GM21619 (cell line): ENCODE measurements around the gene MEF2D.
A peak's percentile ranks its signal among the peaks of the same experiment; 100 is the strongest.

ENCODE experiments used
- ATAC-seq: cut with Tn5 transposase; IDR thresholded peaks from one replicate; pipeline ENCODE4 v1.9.1; 2021; ENCODE audit not compliant: unreplicated experiment

The MEF2D gene

GRCh38 chr1:156489166-156489934 lies 11.2 kb downstream of the MEF2D start:
- peak; percentile 24 for ATAC-seq

- peak; percentile 54 for ATAC-seq
Observed at GRCh38 chr1:156488566-156489165, 11.9 kb downstream of the MEF2D start.

- ATAC-seq = peak; percentile 31
Observed at GRCh38 chr1:156487862-156488261, 12.7 kb downstream of the MEF2D start.

GRCh38 chr1:156486421-156487344 lies 13.9 kb downstream of the MEF2D start:
- ATAC-seq = no peak

GRCh38 chr1:156485984-156486383 lies 14.6 kb downstream of the MEF2D start:
- no peak for ATAC-seq

GRCh38 chr1:156484480-156485058 lies 16.0 kb downstream of the MEF2D start:
- ATAC-seq = no peak

GRCh38 chr1:156483397-156483796 lies 17.2 kb downstream of the MEF2D start:
- ATAC-seq = no peak

GRCh38 chr1:156482276-156482675 lies 18.3 kb downstream of the MEF2D start:
- ATAC-seq = no peak

GRCh38 chr1:156481527-156481926 lies 19.0 kb downstream of the MEF2D start:
- ATAC-seq = no peak

- no peak for ATAC-seq
Observed at GRCh38 chr1:156480411-156481192, 20.0 kb downstream of the MEF2D start.

- no peak for ATAC-seq
Observed at GRCh38 chr1:156480016-156480370, 20.6 kb downstream of the MEF2D start.

GRCh38 chr1:156479093-156480015 lies 21.2 kb downstream of the MEF2D start:
- no peak for ATAC-seq

- no peak for ATAC-seq
Observed at GRCh38 chr1:156478250-156478627, 22.3 kb downstream of the MEF2D start.

- no peak for ATAC-seq
Observed at GRCh38 chr1:156477526-156478249, 22.9 kb downstream of the MEF2D start.

- ATAC-seq = no peak
Observed at GRCh38 chr1:156476501-156477298, 23.9 kb downstream of the MEF2D start.

GRCh38 chr1:156475568-156476500 lies 24.7 kb downstream of the MEF2D start:
- ATAC-seq = no peak

- no peak for ATAC-seq
Observed at GRCh38 chr1:156474966-156475365, 25.6 kb downstream of the MEF2D start.
